HG03175 (cell line): ENCODE data around the gene INSM1.

ENCODE experiments used
- ATAC-seq: cut with Tn5 transposase; IDR thresholded peaks from one replicate; pipeline ENCODE4 v1.9.1; 2021; ENCODE audit warnings: mild to moderate bottlenecking, moderate library complexity; ENCODE audit not compliant: unreplicated experiment

INSM1 gene

DNA sequence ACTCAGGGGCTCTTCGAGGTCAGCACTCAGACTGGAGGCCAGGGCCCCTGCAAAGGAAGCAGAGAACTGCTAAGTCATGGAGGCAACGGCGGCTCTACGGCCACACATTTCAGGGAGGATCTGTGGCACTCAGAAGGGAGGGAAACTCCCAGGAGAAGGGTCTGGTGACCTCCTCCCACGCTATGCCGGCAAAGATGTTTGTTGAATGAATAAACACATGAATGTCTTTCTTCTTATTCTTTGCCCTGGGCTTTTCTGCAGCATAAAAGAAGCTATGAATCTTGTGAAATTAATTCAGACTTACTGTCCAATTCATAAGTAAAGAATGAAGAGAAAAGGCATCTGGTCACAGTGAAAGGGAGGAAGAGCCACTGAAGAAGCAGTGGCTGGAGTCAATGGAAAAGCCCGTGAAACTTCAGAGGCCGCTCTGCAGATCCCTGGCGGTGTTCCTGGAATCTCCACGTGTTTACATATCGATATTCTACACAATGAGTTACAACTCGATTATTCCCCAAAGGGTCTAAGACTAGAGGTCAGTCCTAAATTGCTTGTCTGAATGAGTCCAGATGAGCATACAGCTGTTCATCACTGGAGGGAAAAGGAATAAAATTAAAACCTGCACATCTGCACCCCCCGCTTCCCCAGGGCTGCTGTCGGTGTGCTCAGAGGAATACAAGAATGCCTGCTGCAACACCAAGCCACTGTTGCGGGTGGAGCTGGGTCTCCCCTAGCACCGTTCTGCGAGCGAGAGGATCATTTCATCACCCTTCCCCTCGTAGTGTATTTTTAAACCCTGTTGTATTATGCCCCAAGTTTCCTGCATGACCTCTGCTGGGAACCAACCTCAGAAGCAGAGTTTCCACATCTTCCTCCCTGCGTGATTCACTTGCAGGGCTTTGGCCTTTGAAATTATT lies 25.6 kb downstream of the INSM1 start:
- no peak for ATAC-seq

DNA sequence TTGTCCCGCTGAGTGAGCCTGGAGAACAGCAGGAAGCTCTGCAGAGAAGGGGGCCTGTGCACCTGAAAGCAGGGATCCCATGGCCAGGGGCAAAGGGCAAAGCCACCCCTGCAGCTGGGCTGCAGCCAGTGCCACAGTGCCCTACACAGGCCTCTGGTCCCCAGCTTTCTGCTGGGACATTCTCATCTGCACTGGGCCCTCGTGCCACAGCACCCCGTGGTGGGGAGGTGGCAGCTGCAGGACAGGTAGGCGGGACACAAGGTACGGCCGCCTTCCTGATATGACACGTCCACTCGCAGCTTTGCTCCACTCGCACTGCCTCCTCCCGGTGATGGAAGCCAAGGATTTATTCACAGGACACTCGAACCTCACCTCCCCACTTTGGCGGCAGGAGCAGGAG lies 27.2 kb downstream of the INSM1 start:
- no peak for ATAC-seq

DNA sequence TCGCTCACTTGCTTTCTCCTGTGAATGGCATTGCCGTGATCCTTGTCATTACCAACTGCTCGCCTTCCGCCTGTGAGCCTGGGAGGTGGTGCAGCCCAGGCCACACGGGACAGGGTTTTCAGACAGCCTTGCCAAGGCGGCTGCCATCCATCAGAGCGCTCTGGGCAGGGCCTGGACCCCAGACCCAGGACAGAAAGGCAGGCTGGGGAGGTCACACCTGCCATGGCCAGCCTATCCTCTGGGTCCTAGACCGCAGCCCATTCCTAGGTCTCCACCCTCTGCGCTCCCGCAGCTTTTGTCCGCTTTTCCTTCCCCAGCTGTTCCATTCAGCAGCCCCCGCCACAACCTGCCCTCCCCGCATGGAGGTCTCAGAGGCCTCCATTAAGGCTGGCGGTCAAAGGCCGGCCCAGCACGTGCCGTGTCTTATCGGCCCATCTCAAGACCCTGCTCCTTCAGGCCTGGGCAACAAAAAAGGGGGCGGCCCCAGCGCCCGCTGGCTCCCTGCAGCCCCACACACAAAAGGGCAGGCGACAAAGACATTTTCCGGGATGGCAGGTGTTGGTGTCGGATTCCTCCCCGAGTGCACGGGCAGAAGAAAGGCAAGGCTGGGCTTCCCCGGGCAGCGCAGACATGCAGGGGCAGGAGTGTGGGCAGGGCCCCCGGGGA lies 28.1 kb downstream of the INSM1 start:
- ATAC-seq = no peak

DNA sequence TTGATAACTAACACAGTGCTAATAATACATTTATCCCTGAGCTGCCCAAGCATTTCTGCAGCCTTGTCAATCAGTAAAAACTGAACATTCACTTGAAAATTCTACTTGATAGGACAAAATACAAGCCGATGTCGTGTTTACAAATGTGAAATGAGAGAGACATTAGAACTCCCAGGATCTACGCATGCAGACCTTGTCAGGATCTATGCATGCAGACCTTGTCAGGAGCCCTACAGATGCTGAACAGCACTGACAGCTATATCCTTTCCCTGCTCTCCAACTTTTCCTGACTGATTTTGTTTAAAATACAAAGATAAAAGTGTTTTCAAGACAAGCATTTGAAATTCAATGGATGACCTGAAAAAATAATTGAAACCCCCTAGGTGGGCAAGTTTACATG lies 28.9 kb downstream of the INSM1 start:
- no peak for ATAC-seq

DNA sequence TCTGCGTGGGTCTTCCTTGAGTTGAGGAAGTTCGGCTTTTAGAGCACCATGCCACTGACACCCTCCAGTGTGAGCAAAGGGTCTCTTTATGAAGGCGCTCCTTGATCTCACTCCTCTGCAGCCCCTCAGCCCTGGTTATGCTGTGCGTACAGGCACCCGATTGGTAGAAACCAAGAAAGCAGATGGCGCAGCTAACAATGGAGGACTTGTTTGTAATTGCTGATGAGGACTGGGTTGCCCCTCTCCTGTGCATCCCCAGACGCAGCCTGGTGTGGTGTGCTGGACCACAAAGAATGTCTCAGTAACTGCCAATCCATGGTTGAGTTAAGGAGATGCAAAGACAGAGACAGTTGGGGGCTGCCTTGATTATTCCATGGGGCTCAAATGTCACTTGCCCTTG lies 30.2 kb downstream of the INSM1 start:
- ATAC-seq = no peak

DNA sequence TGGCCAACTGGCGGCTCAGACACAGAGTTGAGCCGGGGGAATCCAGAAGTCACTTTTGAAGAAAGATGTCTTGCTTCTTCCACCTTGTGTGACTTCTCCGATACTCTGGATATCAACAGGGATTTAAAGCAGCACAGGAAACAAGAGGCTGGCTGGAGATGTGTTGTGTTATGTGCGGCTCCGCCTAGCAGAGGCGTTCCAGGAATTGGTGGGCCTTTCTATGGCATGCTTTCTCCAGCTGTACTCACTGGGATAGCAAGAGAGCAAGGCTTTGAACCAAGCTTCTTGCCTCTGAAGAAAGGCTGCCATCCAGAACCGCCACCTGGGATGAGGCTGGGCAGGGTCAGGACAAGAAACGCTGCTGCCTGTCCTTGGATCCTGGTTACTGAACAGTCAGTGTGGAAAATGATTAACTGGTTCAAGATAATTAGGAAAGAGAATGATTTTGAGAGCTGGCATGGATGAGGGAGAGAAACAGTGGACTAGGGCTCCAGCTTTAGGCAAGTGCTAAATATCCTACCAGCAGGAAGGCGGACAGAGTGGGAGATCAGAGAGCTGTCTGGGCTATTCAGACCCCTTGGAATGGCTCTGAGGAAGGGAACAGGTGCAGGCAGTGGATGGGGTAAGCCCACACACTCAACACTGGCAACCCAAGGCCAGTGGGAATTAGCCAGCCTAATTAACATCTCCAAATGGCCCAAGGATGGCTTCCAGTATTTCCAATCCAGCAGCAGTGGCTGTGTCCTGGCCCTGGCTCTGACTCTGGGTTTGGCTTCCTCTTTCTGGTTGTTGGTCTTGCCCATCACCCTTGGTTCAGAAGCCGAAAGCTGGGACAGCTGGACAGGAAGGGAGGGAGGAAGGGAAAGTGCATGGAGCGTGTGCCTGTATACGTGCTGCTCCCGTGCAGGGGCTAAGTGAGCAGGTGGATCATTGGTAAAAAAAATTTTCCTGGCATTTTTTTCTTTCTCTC lies 31.9 kb downstream of the INSM1 start:
- ATAC-seq = no peak

DNA sequence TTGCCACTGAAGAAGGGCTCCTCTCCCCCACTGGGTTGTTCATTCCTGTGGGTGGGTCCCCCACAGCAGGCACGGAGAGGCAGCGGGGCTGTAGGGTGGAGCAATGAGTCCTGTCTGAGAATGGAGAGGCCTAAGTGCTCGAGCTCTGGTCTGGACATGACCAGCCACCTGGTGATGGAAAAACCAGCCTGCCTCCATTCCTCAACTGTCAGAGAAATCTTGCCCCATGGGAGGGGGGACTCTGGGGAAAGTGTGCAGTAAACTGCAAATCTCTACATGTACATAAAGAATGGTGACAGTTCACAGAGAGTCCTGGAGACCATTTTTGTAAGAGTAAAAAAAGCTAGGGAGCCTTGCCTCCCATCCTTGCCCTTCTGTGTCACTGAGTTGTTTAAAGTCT lies 34.1 kb downstream of the INSM1 start:
- ATAC-seq = no peak

DNA sequence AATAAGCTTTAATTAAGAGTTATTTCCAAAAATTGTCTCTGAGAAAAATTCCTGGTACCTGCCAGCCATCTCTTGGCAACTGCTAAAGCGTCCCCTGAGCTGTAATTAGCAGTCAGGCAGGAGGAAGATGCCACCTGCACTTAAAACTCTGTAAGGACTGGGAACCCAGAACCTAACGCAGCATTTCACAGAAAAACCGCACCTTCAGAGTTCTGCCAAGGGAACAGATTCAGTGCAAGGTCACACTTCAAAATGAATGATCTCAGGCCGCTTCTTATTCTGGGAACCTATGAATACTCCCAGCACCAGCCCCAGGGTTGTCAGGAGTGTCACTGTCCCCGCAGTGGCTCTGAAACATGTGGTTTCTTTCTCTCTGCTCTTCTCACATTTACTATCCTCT lies 36.7 kb downstream of the INSM1 start:
- no peak for ATAC-seq

DNA sequence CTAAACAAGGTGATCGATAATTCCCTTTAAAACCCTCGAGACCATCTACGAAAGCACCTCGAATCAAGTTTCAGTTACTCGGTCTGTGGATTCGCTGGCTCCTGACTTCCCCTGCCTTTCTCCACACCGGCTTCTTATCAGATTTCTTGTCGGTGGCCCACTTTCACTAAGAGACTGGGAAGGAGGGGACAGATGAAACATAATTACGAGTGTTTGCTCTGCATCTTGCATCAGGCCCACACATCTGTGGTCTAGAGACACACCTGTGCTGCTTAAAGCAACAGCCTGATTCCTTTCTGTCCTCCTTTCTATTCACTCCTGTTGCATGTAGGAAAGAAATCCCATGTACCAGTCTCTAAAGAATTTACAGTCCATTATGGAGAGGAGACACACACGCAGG lies 37.7 kb downstream of the INSM1 start:
- ATAC-seq = no peak

DNA sequence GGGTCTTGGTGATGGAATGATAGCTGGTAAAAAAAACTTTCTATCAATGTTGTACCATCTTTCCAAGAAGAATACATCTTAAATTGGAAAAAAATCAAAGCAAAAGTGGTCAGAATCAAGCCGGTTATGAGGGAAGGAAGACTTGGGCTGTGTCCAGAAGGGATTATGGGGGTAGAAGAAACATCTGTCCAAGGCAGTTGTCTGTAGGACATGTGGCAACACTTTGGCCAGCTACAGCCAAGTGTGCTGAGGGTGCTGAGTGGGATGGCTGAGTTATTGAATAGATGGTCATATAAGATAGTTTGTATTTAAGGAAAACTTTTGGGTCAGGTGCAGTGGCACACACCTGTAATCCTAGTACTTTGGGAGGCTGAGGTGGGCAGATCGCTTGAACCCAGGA lies 38.4 kb downstream of the INSM1 start:
- ATAC-seq = no peak

DNA sequence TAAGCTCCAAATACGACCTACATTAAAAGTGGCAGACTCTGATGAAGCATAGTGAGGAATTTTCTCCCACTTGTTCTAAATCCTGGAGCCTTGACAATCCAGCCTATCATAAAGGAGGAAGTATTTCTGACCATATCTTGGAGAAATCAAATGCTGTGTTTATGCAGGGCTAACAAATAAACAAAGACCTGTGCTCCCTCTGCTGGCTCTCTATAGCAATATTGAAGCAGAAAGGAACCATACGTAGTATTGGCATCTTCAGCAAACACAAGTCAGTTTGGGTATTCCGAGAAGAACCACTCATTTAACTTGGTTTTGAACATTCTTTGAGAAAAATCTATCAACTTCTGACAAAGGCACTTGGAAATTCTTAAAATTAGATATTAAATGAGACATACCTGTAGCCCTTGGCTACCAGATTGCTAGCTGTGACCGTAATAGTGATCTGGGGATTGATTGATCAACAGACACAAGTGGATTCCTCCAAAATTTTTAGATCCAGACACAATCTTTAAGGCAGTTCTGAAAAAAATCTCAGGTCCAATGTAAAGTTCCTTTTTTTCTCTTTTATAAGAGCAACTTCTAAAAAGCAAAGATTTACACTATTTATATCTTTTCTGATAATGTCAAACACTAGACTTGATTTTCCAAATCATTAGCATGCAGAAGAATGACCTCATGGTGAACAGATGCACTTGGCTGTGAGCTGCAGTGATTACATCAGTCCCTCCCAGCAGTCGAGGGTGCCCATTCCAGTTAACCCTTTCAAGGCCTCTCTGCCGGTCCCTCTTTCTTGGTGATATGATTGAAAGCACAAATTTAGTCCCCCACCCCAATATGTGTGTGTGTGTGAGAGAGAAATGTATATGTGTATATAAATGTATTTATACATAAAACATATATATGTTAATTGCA lies 40.2 kb downstream of the INSM1 start:
- ATAC-seq = no peak

DNA sequence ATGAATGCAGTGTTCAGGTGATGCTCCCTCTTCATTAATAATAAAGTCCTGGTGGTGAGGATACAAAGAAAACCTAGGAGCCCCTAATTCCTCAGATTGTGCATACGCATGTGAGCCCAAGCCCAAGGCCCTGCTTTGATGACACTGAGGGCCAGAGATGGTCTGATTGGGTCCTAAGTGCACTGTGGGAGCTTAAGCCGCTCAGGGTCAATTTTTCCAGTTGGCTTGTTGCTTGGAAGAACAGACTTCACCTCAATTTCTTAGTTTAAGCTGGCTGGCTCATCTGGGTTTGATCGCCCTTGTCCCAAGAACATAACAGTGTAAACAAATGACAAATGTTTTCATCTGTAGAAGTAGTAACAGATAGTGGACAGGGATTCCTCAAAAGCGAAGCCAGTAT lies 41.4 kb downstream of the INSM1 start:
- no peak for ATAC-seq

DNA sequence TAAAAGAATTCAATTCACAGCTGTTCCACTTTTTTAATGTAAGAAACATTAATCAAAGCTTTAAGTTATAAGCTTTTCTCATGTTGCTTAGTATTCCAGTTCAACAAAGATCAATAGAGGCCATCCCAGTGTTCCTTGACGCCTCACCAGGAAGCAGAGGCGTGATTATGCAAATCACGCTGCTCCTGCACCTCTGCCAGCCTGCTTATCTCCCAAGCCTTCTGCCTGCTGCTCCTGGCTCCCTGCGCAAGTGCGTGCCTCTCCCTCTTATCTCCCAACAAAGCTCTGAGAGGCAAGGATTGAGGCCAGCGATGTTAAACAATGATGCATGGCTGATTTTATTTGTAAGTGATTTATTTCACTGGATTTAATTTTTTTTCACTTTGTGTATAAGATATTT lies 42.8 kb downstream of the INSM1 start:
- no peak for ATAC-seq

DNA sequence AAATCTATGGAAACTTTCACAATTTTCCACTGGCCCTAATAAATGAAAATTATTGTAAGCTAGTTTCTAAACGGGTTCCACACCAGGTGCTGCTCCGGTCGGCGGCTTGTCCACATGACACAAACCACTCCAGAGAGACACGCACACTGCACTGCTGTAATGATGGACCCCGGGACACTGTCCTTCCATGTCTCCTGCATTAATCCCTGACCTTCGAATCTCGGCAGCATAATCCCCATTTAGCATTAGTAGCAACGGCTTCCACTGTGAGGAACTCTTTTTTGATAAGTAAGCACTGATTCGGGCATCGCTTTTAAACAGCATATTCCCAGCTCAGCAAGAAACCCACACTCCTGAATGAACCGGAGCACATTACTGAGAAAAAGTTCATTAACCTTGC lies 43.5 kb downstream of the INSM1 start:
- no peak for ATAC-seq

DNA sequence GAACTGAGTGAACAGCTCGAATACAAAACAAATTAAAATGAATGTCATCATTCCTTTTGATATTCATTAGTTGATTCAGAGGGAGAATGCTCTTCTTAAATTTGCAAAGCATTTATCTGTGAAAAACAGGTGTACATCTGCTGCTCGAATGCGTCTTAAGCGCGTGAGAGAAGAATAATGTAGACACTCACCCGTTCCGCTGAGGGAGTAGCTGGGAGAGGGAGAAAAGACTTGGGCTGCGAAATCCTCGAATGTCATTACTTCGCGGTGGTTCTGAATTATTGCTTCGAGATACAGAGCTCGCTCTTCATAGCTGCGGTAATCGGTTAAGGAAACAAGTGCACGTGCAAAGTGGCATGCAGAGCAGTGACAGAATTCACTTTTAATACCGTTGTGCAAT lies 43.9 kb downstream of the INSM1 start:
- no peak for ATAC-seq

DNA sequence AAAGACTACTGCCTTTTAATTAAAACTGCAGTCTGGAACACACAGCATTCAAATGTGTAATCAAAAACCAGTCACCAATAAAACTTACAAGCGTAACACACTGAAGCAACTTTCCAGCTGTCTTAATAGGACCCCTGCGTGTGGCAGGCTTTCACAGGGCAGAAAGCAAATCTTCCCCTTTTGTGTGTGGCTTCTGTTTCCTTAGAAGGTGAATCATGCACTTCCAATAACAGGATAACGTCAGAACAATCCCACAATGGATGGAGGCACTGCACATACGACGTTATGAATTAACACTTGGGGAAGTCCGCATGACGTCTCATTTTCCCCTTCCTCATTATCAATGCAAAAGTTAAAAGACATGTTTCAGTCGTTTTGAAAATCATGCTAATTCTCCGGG lies 44.8 kb downstream of the INSM1 start:
- no peak for ATAC-seq

DNA sequence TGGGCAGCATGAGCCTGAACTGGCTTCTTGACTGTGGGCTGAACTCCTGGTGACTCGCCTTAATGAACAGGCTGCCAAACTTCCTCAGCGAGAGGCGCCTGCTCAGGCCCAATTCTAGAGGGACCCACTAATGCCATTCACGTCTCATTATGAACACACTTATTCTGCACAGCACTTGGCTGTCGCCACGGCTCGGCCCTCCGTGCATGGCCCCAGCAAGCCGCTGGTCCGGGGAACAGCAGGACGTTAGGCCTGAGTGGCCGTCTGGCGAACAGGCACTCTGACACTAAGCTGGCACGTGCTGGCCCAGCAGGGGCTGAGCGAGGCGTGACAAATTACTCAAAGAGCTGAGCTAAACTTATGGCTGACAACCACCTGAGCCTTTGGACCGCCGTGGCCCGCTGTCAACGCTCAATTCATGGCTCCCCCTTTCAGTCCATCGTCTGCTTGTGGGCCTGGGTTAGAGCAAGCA lies 45.9 kb downstream of the INSM1 start:
- no peak for ATAC-seq

DNA sequence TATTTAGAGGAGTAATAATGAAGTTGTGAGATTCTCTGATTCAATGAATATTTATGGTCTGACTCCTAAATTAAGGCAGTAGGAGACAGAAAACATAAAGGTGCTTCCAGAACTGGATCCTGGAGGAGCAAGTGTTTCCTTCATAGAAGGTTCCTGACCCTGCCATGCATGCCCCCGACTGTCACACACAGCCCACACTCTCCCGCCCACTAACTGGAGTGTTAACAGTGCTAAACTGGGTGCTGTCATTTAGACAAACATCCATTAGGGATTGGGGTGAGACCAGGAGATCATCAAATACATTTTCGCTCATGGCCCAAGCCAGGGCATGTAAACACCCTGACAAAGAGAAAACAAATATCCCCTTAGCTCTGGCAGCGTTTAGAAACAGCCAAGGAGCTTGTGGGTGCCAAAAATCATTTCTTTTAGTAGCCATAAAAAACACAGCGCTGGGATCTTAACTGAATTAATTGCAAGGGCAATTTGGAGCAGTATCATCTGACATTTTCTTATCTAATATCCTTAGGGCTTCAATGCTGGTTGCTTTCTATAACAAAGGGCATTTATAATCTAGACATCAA lies 46.8 kb downstream of the INSM1 start:
- no peak for ATAC-seq

DNA sequence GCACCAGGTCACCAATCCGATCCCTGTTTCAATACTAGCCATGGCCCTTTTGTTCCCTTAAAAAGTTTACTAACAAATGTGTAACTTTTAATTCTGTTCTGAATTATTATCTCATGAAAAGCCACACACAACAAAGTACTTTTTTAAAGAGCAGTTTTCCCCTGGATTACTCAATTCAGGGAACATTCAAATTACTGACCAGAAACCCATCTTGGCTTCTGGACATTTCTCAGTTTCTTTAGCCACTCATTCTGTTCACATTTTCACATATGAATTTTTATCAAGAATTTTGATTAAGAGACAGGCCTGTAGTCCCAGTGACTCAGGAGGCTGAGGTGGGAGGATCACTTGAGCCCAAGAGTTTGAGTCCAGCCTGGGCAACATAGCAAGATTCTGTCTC lies 47.4 kb downstream of the INSM1 start:
- ATAC-seq = no peak
